ENCODE data around the gene PROC. TPM values are rescaled to one million over a fixed set of nuclear protein-coding genes. Genes with fewer than 3 reads are reported as not detected.
A peak's percentile ranks its signal among the peaks of the same experiment; 100 is the strongest.

The PROC gene
- total RNA-seq, 1 donor from 2014 or later: 0.25 TPM

DNA sequence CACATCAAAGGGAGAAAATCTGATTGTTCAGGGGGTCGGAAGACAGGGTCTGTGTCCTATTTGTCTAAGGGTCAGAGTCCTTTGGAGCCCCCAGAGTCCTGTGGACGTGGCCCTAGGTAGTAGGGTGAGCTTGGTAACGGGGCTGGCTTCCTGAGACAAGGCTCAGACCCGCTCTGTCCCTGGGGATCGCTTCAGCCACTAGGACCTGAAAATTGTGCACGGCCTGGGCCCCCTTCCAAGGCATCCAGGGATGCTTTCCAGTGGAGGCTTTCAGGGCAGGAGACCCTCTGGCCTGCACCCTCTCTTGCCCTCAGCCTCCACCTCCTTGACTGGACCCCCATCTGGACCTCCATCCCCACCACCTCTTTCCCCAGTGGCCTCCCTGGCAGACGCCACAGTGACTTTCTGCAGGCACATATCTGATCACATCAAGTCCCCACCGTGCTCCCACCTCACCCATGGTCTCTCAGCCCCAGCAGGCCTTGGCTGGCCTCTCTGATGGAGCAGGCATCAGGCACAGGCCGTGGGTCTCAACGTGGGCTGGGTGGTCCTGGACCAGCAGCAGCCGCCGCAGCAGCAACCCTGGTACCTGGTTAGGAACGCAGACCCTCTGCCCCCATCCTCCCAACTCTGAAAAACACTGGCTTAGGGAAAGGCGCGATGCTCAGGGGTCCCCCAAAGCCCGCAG is 3.8 kb downstream of the PROC start:
- H3K4me1 Mint-ChIP-seq: peaks cover 6% of the 10 kb centered on the region
- peak overlapping the region; percentile 50 for H3K4me3 Mint-ChIP-seq
- no peaks in the 10 kb centered on the region for H3K36me3 Mint-ChIP-seq
- TF ChIP-seq, protein P1, sequence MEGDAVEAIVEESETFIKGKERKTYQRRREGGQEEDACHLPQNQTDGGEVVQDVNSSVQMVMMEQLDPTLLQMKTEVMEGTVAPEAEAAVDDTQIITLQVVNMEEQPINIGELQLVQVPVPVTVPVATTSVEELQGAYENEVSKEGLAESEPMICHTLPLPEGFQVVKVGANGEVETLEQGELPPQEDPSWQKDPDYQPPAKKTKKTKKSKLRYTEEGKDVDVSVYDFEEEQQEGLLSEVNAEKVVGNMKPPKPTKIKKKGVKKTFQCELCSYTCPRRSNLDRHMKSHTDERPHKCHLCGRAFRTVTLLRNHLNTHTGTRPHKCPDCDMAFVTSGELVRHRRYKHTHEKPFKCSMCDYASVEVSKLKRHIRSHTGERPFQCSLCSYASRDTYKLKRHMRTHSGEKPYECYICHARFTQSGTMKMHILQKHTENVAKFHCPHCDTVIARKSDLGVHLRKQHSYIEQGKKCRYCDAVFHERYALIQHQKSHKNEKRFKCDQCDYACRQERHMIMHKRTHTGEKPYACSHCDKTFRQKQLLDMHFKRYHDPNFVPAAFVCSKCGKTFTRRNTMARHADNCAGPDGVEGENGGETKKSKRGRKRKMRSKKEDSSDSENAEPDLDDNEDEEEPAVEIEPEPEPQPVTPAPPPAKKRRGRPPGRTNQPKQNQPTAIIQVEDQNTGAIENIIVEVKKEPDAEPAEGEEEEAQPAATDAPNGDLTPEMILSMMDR (IDR thresholded peaks at IDR 0.05; ENCODE audit: unreplicated experiment): no peak
- H3K9me3 Mint-ChIP-seq: no peaks in the 10 kb centered on the region
- DNase-seq (ENCODE audit: low spot score in 2 of 2, unreplicated experiment in 2 of 2): peak in 1 of 2 experiments; percentile 36
- peaks cover 61% of the 10 kb centered on the region for H3K27me3 Mint-ChIP-seq (ENCODE audit: low read depth)
- H3K27ac Mint-ChIP-seq: no peak overlapping the region

DNA sequence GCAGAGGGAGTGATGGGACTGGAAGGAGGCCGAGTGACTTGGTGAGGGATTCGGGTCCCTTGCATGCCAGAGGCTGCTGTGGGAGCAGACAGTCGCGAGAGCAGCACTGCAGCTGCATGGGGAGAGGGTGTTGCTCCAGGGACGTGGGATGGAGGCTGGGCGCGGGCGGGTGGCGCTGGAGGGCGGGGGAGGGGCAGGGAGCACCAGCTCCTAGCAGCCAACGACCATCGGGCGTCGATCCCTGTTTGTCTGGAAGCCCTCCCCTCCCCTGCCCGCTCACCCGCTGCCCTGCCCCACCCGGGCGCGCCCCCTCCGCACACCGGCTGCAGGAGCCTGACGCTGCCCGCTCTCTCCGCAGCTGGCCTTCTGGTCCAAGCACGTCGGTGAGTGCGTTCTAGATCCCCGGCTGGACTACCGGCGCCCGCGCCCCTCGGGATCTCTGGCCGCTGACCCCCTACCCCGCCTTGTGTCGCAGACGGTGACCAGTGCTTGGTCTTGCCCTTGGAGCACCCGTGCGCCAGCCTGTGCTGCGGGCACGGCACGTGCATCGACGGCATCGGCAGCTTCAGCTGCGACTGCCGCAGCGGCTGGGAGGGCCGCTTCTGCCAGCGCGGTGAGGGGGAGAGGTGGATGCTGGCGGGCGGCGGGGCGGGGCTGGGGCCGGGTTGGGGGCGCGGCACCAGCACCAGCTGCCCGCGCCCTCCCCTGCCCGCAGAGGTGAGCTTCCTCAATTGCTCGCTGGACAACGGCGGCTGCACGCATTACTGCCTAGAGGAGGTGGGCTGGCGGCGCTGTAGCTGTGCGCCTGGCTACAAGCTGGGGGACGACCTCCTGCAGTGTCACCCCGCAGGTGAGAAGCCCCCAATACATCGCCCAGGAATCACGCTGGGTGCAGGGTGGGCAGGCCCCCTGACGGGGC is 4.6 kb downstream of the PROC start:
- Mint-ChIP-seq H3K9me3 (no peaks in the 10 kb centered on the region), H3K4me3 (peak overlapping the region; percentile 65), H3K27ac (no peak overlapping the region), H3K36me3 (no peaks in the 10 kb centered on the region), H3K4me1 (peaks cover 6% of the 10 kb centered on the region), H3K27me3 (ENCODE audit: low read depth) (peaks cover 58% of the 10 kb centered on the region)
- TF ChIP-seq, protein P1 (IDR thresholded peaks at IDR 0.05; ENCODE audit: unreplicated experiment): no peak
- no peak for DNase-seq (ENCODE audit: low spot score in 2 of 2, unreplicated experiment in 2 of 2)

DNA sequence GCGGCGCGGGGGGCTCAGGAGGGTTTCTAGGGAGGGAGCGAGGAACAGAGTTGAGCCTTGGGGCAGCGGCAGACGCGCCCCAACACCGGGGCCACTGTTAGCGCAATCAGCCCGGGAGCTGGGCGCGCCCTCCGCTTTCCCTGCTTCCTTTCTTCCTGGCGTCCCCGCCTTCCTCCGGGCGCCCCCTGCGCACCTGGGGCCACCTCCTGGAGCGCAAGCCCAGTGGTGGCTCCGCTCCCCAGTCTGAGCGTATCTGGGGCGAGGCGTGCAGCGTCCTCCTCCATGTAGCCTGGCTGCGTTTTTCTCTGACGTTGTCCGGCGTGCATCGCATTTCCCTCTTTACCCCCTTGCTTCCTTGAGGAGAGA is 5.2 kb downstream of the PROC start:
- TF ChIP-seq, protein P1 (IDR thresholded peaks at IDR 0.05; ENCODE audit: unreplicated experiment): no peak
- H3K27ac Mint-ChIP-seq: no peak overlapping the region
- H3K36me3 Mint-ChIP-seq: no peaks in the 10 kb centered on the region
- DNase-seq (ENCODE audit: low spot score in 2 of 2, unreplicated experiment in 2 of 2): no peak
- H3K4me1 Mint-ChIP-seq: peaks cover 6% of the 10 kb centered on the region
- H3K27me3 Mint-ChIP-seq (ENCODE audit: low read depth): peaks cover 58% of the 10 kb centered on the region
- no peaks in the 10 kb centered on the region for H3K9me3 Mint-ChIP-seq
- peak overlapping the region; percentile 60 for H3K4me3 Mint-ChIP-seq

DNA sequence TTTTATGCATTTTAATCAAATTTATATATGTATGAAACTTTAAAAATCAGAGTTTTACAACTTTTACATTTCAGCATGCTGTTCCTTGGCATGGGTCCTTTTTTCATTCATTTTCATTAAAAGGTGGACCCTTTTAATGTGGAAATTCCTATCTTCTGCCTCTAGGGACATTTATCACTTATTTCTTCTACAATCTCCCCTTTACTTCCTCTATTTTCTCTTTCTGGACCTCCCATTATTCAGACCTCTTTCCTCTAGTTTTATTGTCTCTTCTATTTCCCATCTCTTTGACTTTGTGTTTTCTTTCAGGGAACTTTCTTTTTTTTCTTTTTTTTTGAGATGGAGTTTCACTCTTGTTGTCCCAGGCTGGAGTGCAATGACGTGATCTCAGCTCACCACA is 5.7 kb downstream of the PROC start:
- no peak for DNase-seq (ENCODE audit: low spot score in 2 of 2, unreplicated experiment in 2 of 2)
- H3K9me3 Mint-ChIP-seq: no peaks in the 10 kb centered on the region
- peak overlapping the region; percentile 60 for H3K4me3 Mint-ChIP-seq
- peaks cover 58% of the 10 kb centered on the region for H3K27me3 Mint-ChIP-seq (ENCODE audit: low read depth)
- no peaks in the 10 kb centered on the region for H3K36me3 Mint-ChIP-seq
- TF ChIP-seq, protein P1 (IDR thresholded peaks at IDR 0.05; ENCODE audit: unreplicated experiment): peak; percentile 16
- no peak overlapping the region for H3K27ac Mint-ChIP-seq
- H3K4me1 Mint-ChIP-seq: peaks cover 6% of the 10 kb centered on the region

DNA sequence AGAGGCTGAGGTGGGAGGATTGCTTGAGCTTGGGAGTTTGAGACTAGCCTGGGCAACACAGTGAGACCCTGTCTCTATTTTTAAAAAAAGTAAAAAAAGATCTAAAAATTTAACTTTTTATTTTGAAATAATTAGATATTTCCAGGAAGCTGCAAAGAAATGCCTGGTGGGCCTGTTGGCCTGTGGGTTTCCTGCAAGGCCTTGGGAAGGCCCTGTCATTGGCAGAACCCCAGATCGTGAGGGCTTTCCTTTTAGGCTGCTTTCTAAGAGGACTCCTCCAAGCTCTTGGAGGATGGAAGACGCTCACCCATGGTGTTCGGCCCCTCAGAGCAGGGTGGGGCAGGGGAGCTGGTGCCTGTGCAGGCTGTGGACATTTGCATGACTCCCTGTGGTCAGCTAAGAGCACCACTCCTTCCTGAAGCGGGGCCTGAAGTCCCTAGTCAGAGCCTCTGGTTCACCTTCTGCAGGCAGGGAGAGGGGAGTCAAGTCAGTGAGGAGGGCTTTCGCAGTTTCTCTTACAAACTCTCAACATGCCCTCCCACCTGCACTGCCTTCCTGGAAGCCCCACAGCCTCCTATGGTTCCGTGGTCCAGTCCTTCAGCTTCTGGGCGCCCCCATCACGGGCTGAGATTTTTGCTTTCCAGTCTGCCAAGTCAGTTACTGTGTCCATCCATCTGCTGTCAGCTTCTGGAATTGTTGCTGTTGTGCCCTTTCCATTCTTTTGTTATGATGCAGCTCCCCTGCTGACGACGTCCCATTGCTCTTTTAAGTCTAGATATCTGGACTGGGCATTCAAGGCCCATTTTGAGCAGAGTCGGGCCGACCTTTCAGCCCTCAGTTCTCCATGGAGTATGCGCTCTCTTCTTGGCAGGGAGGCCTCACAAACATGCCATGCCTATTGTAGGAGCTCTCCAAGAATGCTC is 6.6 kb downstream of the PROC start:
- Mint-ChIP-seq H3K9me3 (no peaks in the 10 kb centered on the region), H3K27ac (no peak overlapping the region), H3K27me3 (ENCODE audit: low read depth) (peaks cover 56% of the 10 kb centered on the region), H3K4me1 (peaks cover 6% of the 10 kb centered on the region), H3K4me3 (no peak overlapping the region), H3K36me3 (no peaks in the 10 kb centered on the region)
- TF ChIP-seq, protein P1 (IDR thresholded peaks at IDR 0.05; ENCODE audit: unreplicated experiment): no peak
- DNase-seq (ENCODE audit: low spot score in 2 of 2, unreplicated experiment in 2 of 2): peak in 1 of 2 experiments; percentile 17

All from mesothelial cell of epicardium (in vitro differentiated cells).